GM23338 (cell line): ENCODE measurements around the gene TRIML2. TPM values are rescaled to one million over a fixed set of nuclear protein-coding genes. Genes with fewer than 3 reads are reported as not detected.
A peak's percentile ranks its signal among the peaks of the same experiment; 100 is the strongest.

Experiments used
- ATAC-seq: fragments of 200-7000 bp; cut with Tn5 transposase; 3 replicates; pipeline ENCODE4 v1.9.1; 2020
- DNase-seq: peaks from one replicate; pipeline ENCODE4 v3.0.0-alpha.2; 2015; ENCODE audit warnings: low spot score
- H2AFZ ChIP-seq: fragments of 200-600 bp; sonication (generic); 2 replicates; pipeline ENCODE4 v1.8.0; 2016; ENCODE audit warnings: antibody characterized with exemption, mild to moderate bottlenecking, moderate library complexity
- H3F3A ChIP-seq: fragments of 200-600 bp; sonication (generic); replicated peaks from 2 replicates; pipeline ENCODE4 v1.8.0; 2017; ENCODE audit warnings: antibody characterized with exemption, mixed run types, low read depth
- H3K27ac ChIP-seq: fragments of 200-600 bp; sonication (generic); 2 replicates; pipeline ENCODE4 v1.6.1; 2016; ENCODE audit warnings: low read depth
- H3K27me3 ChIP-seq: fragments of 200-600 bp; sonication (generic); 2 replicates; pipeline ENCODE4 v1.8.0; 2016; ENCODE audit warnings: mild to moderate bottlenecking, mixed run types, moderate library complexity; ENCODE audit not compliant: insufficient read depth
- H3K36me3 ChIP-seq: fragments of 200-600 bp; sonication (generic); 2 replicates; pipeline ENCODE4 v1.8.0; 2016; ENCODE audit warnings: mild to moderate bottlenecking; ENCODE audit not compliant: insufficient read depth
- H3K4me1 ChIP-seq: fragments of 200-600 bp; sonication (generic); 2 replicates; pipeline ENCODE4 v1.8.0; 2016; ENCODE audit warnings: mild to moderate bottlenecking, moderate library complexity; ENCODE audit not compliant: insufficient read depth
- H3K4me2 ChIP-seq: fragments of 200-600 bp; sonication (generic); 2 replicates; pipeline ENCODE4 v1.7.1; 2017; ENCODE audit warnings: mixed run types
- H3K4me3 ChIP-seq: fragments of 200-600 bp; sonication (generic); 2 replicates; pipeline ENCODE4 v1.6.1; 2016; ENCODE audit warnings: mixed run types
- H3K79me2 ChIP-seq: fragments of 200-600 bp; sonication (generic); replicated peaks from 2 replicates; pipeline ENCODE4 v1.8.0; 2017; ENCODE audit warnings: mild to moderate bottlenecking; ENCODE audit not compliant: insufficient read depth
- H3K9me2 ChIP-seq: fragments of 200-600 bp; sonication (generic); 2 replicates; pipeline ENCODE4 v1.8.0; 2017; ENCODE audit not compliant: insufficient read depth
- H4K20me1 ChIP-seq: fragments of 200-600 bp; sonication (generic); replicated peaks from 2 replicates; pipeline ENCODE4 v1.8.0; 2017; ENCODE audit warnings: mild to moderate bottlenecking; ENCODE audit not compliant: insufficient read depth
- H3K27ac Mint-ChIP-seq: 2 replicates; pipeline ENCODE4 v1.8.0; 2020; ENCODE audit warnings: inconsistent platforms, mild to moderate bottlenecking, moderate library complexity, mixed read lengths
- H3K27me3 Mint-ChIP-seq: 3 replicates; pipeline ENCODE4 v1.8.0; 2022; ENCODE audit warnings: low read depth, mild to moderate bottlenecking, moderate library complexity, mixed read lengths, inconsistent platforms; ENCODE audit not compliant: insufficient read depth, poor library complexity
- H3K36me3 Mint-ChIP-seq: 3 replicates; pipeline ENCODE4 v1.8.0; 2021; ENCODE audit warnings: low read depth, mild to moderate bottlenecking, inconsistent platforms, moderate library complexity, mixed read lengths
- H3K4me1 Mint-ChIP-seq: 3 replicates; pipeline ENCODE4 v1.8.0; 2020; ENCODE audit warnings: mild to moderate bottlenecking, inconsistent platforms, mixed read lengths
- H3K4me3 Mint-ChIP-seq: 3 replicates; pipeline ENCODE4 v1.8.0; 2021; ENCODE audit warnings: moderate library complexity, mild to moderate bottlenecking, inconsistent platforms, mixed read lengths
- H3K9me3 Mint-ChIP-seq: 3 replicates; pipeline ENCODE4 v1.8.0; 2020; ENCODE audit warnings: moderate library complexity, mild to moderate bottlenecking, inconsistent platforms, mixed read lengths
- CREB1 ChIP-seq: fragments of 250-450 bp; sonication (Bioruptor Pico); IDR thresholded peaks from 2 replicates; pipeline ENCODE4 v1.5.0; 2020; ENCODE audit warnings: low read depth, mild to moderate bottlenecking, moderate library complexity
- CTCF ChIP-seq, 2 experiments: fragments of 200-600 bp in 1 of 2; sonication (generic) in 1 of 2; conservative IDR thresholded peaks; 2 replicates each; pipeline versions ENCODE4 v1.5.1 to v1.6.1; 2016 to 2017; ENCODE audit warnings: antibody characterized with exemption in 2 of 2, low read depth in 2 of 2, mild to moderate bottlenecking in 2 of 2, moderate library complexity in 1 of 2
- ETS1 ChIP-seq: IDR thresholded peaks from 2 replicates; pipeline ENCODE4 v1.6.1; 2016; ENCODE audit warnings: antibody characterized with exemption
- EZH2 ChIP-seq: fragments of 200-600 bp; sonication (generic); IDR thresholded peaks from one replicate; pipeline ENCODE4 v1.8.0; 2017; ENCODE audit warnings: antibody characterized with exemption, mild to moderate bottlenecking, low read depth; ENCODE audit not compliant: unreplicated experiment
- EZH2phosphoT487 ChIP-seq: fragments of 200-600 bp; sonication (generic); IDR thresholded peaks from one replicate; pipeline ENCODE4 v1.8.1; 2018; ENCODE audit warnings: antibody characterized with exemption; ENCODE audit not compliant: unreplicated experiment
- JUNB ChIP-seq: IDR thresholded peaks from one replicate; pipeline ENCODE4 v1.6.1; 2016; ENCODE audit warnings: antibody characterized with exemption; ENCODE audit not compliant: unreplicated experiment
- NANOG ChIP-seq: IDR thresholded peaks from 2 replicates; pipeline ENCODE4 v1.6.1; 2016; ENCODE audit warnings: antibody characterized with exemption, borderline replicate concordance
- POLR2AphosphoS5 ChIP-seq: IDR thresholded peaks from 2 replicates; pipeline ENCODE4 v1.6.1; 2016; ENCODE audit warnings: antibody characterized with exemption, low read depth
- REST ChIP-seq: IDR thresholded peaks from one replicate; pipeline ENCODE4 v1.6.1; 2018; ENCODE audit warnings: antibody characterized with exemption; ENCODE audit not compliant: unreplicated experiment
- STAT1 ChIP-seq: IDR thresholded peaks from one replicate; pipeline ENCODE4 v1.6.1; 2016; ENCODE audit warnings: antibody characterized with exemption; ENCODE audit not compliant: unreplicated experiment
- ZNF114 ChIP-seq: fragments of 250-450 bp; sonication (Bioruptor Pico); IDR thresholded peaks from 2 replicates; pipeline ENCODE4 v1.5.0; 2020; ENCODE audit warnings: mild to moderate bottlenecking, moderate library complexity
- ZNF331 ChIP-seq: fragments of 250-450 bp; sonication (Bioruptor Pico); IDR thresholded peaks from 2 replicates; pipeline ENCODE4 v1.5.0; 2020; ENCODE audit warnings: low read depth, mild to moderate bottlenecking, moderate library complexity
- polyA plus RNA-seq: library from polyadenylated mRNA; unstranded; fragments of >200 nt; fragmentation: Nextera tagmentation; extraction: Ambion mirVana; gene quantifications from 2 replicates; pipeline ENCODE4 v1.2.1, GENCODE V29; 2016
- total RNA-seq: library from RNA; depleted of rRNA; stranded (reverse); fragments of >200 nt; shearing (Covaris generic); gene quantifications from 2 replicates; pipeline ENCODE4 v1.2.3, GENCODE V29; 2014

Gene TRIML2
- total and polyA plus RNA-seq, 2 experiments from 2014 or later: 57.8 to 77.9 TPM

GRCh38 chr4:188139141-188139540 lies 29.7 kb upstream of the TRIML2 start, which contains the start of gene TRIML1:
TSS of gene TRIML1 (plus strand) at chr4:188139441. CDS start at chr4:188139559, 118 bp downstream.
- Histone ChIP-seq H3K4me3 (no peak within 1 kb of the TSS), H3K27me3 (no peaks in the 10 kb centered on the region), H3K9me2 (no peaks in the 10 kb centered on the region), H3K4me2 (no peak within 1 kb of the TSS), H3F3A (no peaks in the 10 kb centered on the region), H3K4me1 (no peaks in the 10 kb centered on the region), H2AFZ (peak within 1 kb of the TSS; percentile 56; the same call in 1 of the 2 replicates), H3K36me3 (no peaks in the 10 kb centered on the region), H4K20me1 (no peaks in the 10 kb centered on the region), H3K27ac (no peak within 1 kb of the TSS), H3K79me2 (no peaks in the 10 kb centered on the region)
- peaks cover 15% of the 10 kb centered on the region; the same call in 2 of the 3 replicates for H3K4me1 Mint-ChIP-seq
- peaks cover 5% of the 10 kb centered on the region for H3K27me3 Mint-ChIP-seq
- ATAC-seq (no peak), DNase-seq (no peak)
- no peak within 1 kb of the TSS for H3K4me3 Mint-ChIP-seq
- H3K27ac Mint-ChIP-seq: no peak within 1 kb of the TSS
- no peaks in the 10 kb centered on the region for H3K9me3 Mint-ChIP-seq
- H3K36me3 Mint-ChIP-seq: no peaks in the 10 kb centered on the region
- no peak for TF ChIP-seq EZH2

- Histone ChIP-seq H3K9me2 (no peaks in the 10 kb centered on the region), H3F3A (no peaks in the 10 kb centered on the region), H3K4me2 (no peak overlapping the region), H4K20me1 (no peaks in the 10 kb centered on the region), H3K4me1 (no peaks in the 10 kb centered on the region), H3K27me3 (no peaks in the 10 kb centered on the region), H3K4me3 (no peak overlapping the region), H3K36me3 (no peaks in the 10 kb centered on the region), H3K79me2 (no peaks in the 10 kb centered on the region), H3K27ac (no peak overlapping the region), H2AFZ (0 out of 2 replicates have a peak overlapping the region, but pooled peaks have one; percentile 43)
- H3K27ac Mint-ChIP-seq: no peak overlapping the region
- H3K4me1 Mint-ChIP-seq: peaks cover 17% of the 10 kb centered on the region; the same call in 2 of the 3 replicates
- ATAC-seq (no peak), DNase-seq (no peak)
- H3K27me3 Mint-ChIP-seq: peaks cover 5% of the 10 kb centered on the region
- no peaks in the 10 kb centered on the region for H3K9me3 Mint-ChIP-seq
- no peaks in the 10 kb centered on the region for H3K36me3 Mint-ChIP-seq
- no peak overlapping the region for H3K4me3 Mint-ChIP-seq
- TF ChIP-seq STAT1 (no peak), ZNF114 (CRISPR knock-in tag) (no peak), ETS1 (no peak), EZH2 (no peak), ZNF331 (no peak), CREB1 (CRISPR knock-in tag) (no peak), JUNB (no peak), NANOG (no peak), REST (no peak), EZH2phosphoT487 (no peak), CTCF (conservative IDR thresholded peaks at IDR 0.05; ENCODE audit: low read depth in 2 of 2) (no peak), POLR2AphosphoS5 (no peak)
These were observed 28.8 kb upstream of the TRIML2 start for GRCh38 chr4:188138227-188138626.
